Chondrocyte (in vitro differentiated cells): ENCODE results near the gene NOTCH2. TPM values are rescaled to one million over a fixed set of nuclear protein-coding genes. Genes with fewer than 3 reads are reported as not detected.

Experiments
- DNase-seq: peaks from one replicate; pipeline ENCODE4 v3.0.0; 2021; ENCODE audit warnings: mixed read lengths, low spot score
- H3K27ac Mint-ChIP-seq: one replicate; pipeline ENCODE4 v1.8.0; 2021; ENCODE audit warnings: mild to moderate bottlenecking, moderate library complexity, mixed read lengths; ENCODE audit not compliant: unreplicated experiment
- H3K27me3 Mint-ChIP-seq: 2 replicates; pipeline ENCODE4 v1.8.0; 2021; ENCODE audit warnings: low read depth, mixed read lengths
- H3K36me3 Mint-ChIP-seq: 2 replicates; pipeline ENCODE4 v1.8.0; 2021; ENCODE audit warnings: low read depth, mixed read lengths
- H3K4me1 Mint-ChIP-seq: 2 replicates; pipeline ENCODE4 v1.8.0; 2021; ENCODE audit warnings: low read depth, mild to moderate bottlenecking, mixed read lengths
- H3K4me3 Mint-ChIP-seq: one replicate; pipeline ENCODE4 v1.8.0; 2021; ENCODE audit warnings: mild to moderate bottlenecking, moderate library complexity, mixed read lengths; ENCODE audit not compliant: unreplicated experiment
- H3K9me3 Mint-ChIP-seq: 2 replicates; pipeline ENCODE4 v1.8.0; 2021; ENCODE audit warnings: low read depth, mixed read lengths
- CTCF ChIP-seq: fragments of 200-600 bp; sonication (generic); IDR thresholded peaks from 2 replicates; pipeline ENCODE4 v1.5.0; 2021; ENCODE audit warnings: antibody characterized with exemption, mild to moderate bottlenecking, moderate library complexity
- total RNA-seq: library from RNA; stranded (reverse); gene quantifications from 3 replicates; pipeline ENCODE4 v1.2.1, GENCODE V29; 2021

NOTCH2 gene
- total RNA-seq, 1 donor from 2014 or later: 195 TPM

GRCh38 chr1:119902775-119903442 lies 166.6 kb downstream of the NOTCH2 start:
- Mint-ChIP-seq H3K9me3 (peaks cover 15% of the 10 kb centered on the region), H3K27me3 (no peaks in the 10 kb centered on the region), H3K27ac (no peak overlapping the region), H3K36me3 (peaks cover 11% of the 10 kb centered on the region), H3K4me3 (no peak overlapping the region), H3K4me1 (peaks cover 5% of the 10 kb centered on the region)
- no peak for DNase-seq
- no peak for TF ChIP-seq CTCF

GRCh38 chr1:119898981-119899720 lies 170.3 kb downstream of the NOTCH2 start:
- H3K27me3 Mint-ChIP-seq: no peaks in the 10 kb centered on the region
- no peaks in the 10 kb centered on the region for H3K36me3 Mint-ChIP-seq
- TF ChIP-seq CTCF: no peak
- no peak overlapping the region for H3K27ac Mint-ChIP-seq
- peaks cover 5% of the 10 kb centered on the region for H3K4me1 Mint-ChIP-seq
- no peaks in the 10 kb centered on the region for H3K9me3 Mint-ChIP-seq
- H3K4me3 Mint-ChIP-seq: no peak overlapping the region
- no peak for DNase-seq

GRCh38 chr1:119898530-119898929 lies 170.9 kb downstream of the NOTCH2 start:
- no peak for DNase-seq
- Mint-ChIP-seq H3K27ac (no peak overlapping the region), H3K9me3 (no peaks in the 10 kb centered on the region), H3K27me3 (no peaks in the 10 kb centered on the region), H3K36me3 (no peaks in the 10 kb centered on the region), H3K4me3 (no peak overlapping the region), H3K4me1 (peaks cover 2% of the 10 kb centered on the region)
- no peak for TF ChIP-seq CTCF

GRCh38 chr1:119896303-119896702 lies 173.2 kb downstream of the NOTCH2 start, which contains the start of gene ADAM30:
Gene ADAM30, minus strand, starts transcription at chr1:119896515. Its CDS starts 179 bp downstream, at chr1:119896336.
- no peaks in the 10 kb centered on the region for H3K27me3 Mint-ChIP-seq
- H3K4me1 Mint-ChIP-seq: no peaks in the 10 kb centered on the region
- no peaks in the 10 kb centered on the region for H3K9me3 Mint-ChIP-seq
- DNase-seq: no peak
- H3K27ac Mint-ChIP-seq: no peak within 1 kb of the TSS
- H3K4me3 Mint-ChIP-seq: no peak within 1 kb of the TSS
- TF ChIP-seq CTCF: no peak
- H3K36me3 Mint-ChIP-seq: no peaks in the 10 kb centered on the region

- no peak overlapping the region for H3K4me3 Mint-ChIP-seq
- no peaks in the 10 kb centered on the region for H3K9me3 Mint-ChIP-seq
- no peaks in the 10 kb centered on the region for H3K27me3 Mint-ChIP-seq
- H3K36me3 Mint-ChIP-seq: no peaks in the 10 kb centered on the region
- no peak for TF ChIP-seq CTCF
- no peak for DNase-seq
- no peaks in the 10 kb centered on the region for H3K4me1 Mint-ChIP-seq
- no peak overlapping the region for H3K27ac Mint-ChIP-seq
These were observed 174.4 kb downstream of the NOTCH2 start for GRCh38 chr1:119895102-119895501.
